GM18511 (cell line): Measurements from ENCODE around the gene DICER1.
"Not testable (repeated sequence)": the region's sequence is repeated elsewhere in the genome, so short reads cannot be mapped to it uniquely, and the experiment has no call there.

ENCODE experiments used
- ATAC-seq: cut with Tn5 transposase; IDR thresholded peaks from one replicate; pipeline ENCODE4 v1.9.1; 2021; ENCODE audit warnings: mild to moderate bottlenecking, moderate library complexity; ENCODE audit not compliant: unreplicated experiment

Gene DICER1

DNA sequence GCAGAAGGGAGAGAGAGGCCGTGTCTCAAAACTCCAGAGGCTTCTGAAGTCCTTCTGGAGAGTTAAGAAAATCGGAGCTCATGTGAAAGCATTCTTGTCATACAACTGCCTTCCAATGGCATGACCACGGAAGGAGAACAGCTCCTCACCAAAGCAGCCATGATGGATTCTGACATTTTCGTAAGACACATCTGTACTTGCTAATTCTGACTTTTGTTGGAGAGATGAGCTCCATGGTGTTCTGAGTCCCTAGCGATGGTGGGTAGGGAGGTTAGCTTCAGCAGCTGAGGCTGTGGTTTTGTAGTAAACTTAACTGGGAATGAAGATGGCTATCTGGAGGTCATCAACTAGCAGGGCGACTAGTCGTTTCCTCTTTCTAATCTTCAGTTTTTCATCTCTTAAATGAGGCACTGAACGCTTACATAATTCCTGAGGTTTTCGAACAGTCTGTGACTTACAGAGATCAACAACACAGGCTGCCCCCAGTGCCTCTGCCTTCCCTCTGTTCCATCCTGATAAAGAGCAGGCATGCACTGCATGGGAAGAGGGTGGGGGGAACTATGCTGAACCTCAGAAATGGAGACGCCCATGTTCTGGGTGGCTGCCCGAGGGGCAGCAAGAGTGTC lies 28.6 kb upstream of the DICER1 start:
- ATAC-seq = no peak

DNA sequence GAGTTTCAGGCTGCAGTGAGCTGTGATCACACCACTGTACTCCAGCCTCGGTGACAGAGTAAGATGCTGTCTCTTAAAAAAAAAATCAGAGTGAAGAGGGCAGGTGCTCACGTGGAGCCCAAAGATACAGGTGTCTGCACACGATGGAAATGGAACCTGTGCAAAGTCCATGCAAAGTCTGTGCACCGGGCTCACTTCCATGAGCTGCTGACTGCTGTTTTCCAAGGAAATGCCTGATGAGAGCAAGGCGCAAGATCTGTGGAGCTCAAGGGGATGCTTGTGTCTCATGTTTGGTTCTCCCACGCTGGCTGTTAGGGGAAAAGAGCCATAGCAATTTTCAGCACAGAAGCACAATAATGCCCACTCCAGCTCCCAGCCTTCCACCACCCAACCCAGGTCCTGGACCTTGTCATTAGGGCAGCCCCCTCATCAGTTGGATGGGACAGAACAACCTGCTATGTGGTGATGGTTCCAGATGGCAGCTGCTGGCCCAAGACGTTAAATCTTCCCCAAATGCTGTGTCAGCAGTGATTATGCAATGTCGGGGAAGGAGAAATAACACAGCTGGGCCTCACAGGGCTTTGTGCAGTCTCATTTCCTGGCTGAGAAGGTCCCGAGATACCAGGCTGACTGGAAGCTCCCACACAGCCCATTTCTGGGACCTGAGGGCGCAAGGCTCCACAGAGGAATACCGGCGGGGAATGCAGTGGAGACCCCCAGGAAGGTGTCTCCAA lies 27.9 kb upstream of the DICER1 start:
- no peak for ATAC-seq

DNA sequence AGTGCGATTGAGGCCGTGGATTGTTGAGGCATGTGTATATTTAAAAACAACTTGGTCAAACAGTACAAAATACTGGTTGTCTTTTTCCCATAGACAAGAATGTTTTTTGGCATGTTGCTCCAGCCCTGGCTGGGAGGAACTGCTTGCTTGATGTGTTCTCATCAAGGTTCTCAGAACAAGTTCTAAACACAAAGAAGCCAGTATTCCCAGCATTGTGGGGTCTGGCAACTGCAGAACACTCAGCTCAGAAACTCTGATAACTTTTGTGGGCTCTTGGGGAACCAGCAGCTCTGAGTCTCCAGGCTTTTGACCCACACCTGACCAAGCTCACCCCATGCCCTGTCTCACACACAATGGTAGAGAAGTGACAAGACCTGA lies 27.1 kb upstream of the DICER1 start:
- ATAC-seq = no peak

DNA sequence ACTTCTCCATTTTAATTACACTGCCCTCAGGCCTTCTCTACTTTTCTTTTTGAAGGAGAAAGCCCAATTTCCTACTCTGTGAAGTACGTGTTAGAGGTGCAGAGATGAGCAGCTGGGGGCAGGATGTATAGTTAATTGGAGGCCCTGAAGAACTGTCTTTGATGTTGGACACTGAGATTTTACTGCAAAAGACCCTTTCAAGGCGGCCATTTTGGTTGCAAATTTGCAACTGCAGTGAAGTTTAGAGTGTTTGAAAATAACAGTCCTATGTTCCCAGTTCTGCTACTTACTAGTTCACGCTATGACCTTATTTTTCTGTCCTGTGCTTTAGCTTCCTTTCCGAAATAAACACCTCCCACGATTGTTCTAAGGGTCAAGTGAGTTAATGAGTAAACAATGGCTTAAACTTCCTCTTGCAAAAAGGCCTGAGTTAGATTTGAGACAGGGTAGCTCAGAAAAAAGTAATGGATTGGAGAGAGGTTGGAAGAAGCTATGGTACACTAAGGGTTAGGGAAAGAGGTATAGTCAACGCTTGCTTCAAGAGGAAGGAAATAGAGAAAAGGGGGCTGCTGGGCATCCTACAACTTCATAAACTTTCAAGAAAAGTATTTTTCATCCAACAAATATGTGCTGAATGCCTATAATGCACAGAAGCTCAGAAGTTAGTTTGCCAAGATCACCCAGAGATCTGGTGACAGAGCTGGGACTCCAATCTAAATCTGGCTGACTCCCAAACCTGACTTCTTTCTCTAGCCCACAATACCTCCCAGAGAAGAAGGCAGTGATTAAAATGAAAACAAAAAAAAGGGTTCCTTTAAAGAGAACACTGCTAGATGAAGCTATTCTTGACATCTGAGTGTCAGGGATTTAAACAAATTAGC lies 26.4 kb upstream of the DICER1 start:
- no peak for ATAC-seq

DNA sequence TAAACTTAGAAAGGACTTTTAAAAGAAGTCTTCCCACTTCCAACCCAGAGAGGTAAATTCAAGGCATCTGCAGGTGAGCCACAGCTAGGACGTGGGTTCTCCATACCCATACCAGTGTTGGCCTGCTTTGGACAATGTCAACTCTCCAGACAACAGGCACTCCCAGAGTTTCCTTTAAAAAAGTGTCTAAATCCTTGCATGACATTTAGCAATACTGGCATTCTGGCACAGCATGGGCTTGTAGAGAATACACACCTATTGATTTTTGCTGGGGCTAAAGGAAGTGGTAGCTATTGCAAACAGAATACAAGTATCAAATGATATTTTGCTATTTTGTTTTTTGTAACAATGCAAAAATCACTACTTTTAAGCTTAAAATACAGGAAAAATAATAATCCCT lies 25.8 kb upstream of the DICER1 start:
- ATAC-seq = no peak

DNA sequence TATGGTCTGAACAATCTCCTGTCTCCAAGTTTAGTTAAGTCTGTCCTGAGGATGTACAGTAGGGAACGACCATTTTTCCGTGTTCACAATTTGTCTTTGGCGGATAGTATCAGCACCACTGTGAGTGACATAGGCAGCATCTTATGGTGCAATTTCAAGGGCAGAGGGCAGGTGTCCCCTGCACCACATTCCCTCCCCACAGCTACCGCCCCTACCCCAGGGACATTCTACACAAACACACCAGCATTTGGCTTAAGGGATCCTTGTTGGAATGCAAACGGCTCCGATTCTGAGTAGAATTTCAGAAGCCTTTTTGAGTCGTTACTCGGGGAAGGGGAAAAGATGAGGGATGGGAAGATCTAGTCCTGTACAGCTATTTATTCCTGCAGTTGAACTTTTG lies 25.1 kb upstream of the DICER1 start:
- ATAC-seq = no peak

DNA sequence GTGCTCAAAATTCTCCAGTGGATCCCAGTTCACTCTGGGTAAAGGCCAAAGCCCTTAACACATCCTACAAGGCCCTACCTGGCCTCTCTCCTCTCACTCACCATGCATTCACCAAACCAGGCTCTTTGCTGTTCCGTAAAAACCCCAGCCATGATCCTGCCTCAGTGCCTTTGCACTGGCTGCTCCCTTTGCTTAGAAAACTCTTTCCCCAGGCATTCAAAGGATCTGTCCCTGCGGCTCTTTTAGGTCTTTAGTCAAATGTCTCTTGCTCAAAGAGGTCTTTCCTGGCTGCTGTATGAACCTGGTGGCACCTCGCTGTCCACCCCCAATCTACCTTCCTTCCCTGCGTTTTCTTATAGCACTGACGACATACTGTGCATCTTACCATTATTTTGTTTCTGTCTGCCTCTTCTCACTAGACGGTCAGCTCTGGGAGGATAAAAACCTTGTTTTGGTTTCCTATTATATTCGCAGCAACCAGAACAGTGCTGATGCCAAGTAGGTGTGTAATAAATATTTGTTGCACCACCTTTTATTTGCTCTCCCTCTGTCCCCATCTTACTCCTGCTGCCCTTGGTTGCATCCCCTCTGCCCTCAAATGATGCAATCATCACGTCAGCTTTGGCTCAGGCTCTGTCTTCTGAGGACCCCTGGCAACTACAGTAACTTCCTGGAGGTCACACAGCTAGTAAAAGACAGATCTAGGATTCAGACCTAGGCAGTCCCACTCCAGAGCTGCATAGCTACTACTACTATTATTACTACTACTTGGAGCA lies 23.8 kb upstream of the DICER1 start:
- ATAC-seq = no peak

DNA sequence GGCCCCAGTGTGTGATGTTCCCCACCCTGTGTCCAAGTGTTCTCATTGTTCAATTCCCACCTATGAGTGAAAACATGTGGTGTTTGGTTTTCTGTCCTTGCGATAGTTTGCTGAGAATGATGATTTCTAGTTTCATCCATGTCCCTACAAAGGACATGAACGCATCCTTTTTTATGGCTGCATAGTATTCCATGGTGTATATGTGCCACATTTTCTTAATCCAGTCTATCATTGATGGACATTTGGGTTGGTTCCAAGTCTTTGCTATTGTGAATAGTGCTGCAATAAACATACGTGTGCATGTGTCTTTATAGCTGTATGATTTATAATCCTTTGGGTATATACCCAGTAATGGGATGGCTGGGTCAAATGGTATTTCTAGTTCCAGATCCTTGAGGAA lies 18.3 kb upstream of the DICER1 start:
- ATAC-seq = not testable (repeated sequence)

DNA sequence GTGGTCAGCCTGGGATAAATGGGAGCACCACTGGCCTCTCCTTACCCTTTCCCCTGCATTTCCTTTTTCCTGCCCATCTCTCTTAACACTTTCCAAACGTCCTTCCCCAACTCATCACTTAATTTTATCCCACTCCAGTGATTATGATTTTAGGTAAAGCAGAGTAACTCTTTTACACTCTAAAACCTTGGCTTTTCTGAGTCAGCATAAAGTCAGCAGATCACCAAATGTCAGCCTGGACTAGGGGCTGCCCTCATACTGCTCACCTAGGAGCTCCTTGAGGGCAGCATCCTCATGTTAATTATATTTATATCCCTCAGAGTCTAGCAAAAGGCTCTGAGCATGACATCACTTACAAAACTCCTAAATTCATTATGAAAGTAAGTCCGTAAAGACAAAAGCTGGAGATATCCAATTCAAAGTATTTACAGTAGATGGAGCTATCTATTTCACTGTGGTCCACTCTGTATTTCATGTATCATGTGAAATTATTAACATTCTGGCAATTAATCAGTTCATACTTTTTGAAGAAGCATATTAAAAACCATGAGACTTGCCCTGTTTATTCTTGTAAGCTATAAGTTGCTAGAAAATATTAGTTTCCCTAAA lies 17.0 kb upstream of the DICER1 start:
- ATAC-seq = no peak

DNA sequence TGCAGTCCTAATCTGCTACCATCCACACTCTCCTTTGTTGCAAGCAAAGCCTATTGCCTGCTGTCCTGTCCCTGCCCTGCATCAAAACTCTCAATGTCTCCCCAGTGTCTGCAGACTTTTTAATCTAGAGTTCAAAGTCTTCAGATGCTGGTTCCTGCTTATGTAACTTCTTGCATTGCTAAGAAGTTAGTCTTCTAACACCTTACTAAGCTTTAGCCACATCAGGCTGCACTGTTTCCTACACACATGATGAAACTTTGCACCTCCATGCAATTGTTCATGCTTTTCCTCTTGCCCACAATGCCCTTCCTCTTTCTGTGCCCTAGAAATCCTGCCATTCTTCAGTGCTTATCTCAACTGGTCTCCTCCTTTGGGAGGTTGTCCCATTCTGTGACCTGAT lies 16.2 kb upstream of the DICER1 start:
- no peak for ATAC-seq

DNA sequence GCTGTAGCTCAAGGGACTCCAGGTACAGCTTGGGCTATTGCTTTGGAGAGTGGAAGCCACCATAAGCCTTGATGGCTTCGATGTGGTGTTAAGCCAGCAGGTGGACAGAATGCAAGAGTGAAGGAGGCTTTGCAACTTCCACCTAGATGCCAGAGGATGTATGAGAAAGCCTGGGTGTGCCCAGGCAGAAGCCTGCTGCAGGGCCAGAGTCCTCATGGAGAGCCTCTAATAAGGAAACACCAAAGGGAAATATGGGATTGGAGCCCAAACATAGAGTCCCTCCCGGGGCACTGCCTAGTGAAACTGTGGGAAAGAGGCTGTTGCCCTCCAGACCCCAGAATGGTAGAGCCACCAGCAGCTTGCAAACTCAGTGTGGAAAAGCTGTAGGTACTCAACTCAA lies 9.8 kb upstream of the DICER1 start:
- no peak for ATAC-seq

DNA sequence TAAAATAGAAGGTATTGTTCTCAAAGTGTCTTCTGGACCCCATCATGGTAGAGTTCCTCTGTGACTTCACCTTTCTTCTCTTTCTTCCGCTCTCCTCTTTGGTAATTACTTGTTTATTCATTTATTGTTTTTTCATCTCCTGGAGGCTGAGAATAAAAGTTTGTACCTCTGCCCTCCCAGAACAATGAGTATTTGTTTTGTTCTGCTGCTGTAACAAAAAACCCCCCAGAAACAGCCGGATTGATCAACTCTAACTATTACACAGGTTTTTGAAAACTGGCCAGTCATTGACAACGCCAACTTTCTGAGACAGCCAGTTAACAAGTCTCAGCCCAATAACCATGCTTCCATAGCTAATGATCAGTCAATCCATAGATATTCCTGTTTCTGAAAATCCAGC lies 8.2 kb upstream of the DICER1 start:
- ATAC-seq = no peak

DNA sequence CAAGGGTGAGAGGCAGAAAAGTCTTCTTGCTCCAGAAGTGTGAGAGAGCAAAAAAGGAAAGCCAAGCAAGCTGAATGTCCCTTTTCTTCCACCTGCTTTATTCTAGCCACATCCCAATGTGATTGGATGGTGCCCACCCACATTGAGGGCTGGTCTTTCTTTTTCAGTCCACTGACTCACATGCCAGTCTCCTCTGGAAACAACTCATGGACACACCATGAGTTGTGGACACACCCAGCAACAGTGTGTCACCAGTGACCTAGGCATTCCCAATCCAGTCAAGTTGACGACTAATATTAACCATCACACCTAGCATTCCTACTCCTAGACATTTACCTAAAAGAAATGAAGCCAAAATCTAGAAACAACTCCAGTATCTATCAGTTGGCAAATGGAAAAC lies 7.2 kb upstream of the DICER1 start:
- ATAC-seq = no peak

DNA sequence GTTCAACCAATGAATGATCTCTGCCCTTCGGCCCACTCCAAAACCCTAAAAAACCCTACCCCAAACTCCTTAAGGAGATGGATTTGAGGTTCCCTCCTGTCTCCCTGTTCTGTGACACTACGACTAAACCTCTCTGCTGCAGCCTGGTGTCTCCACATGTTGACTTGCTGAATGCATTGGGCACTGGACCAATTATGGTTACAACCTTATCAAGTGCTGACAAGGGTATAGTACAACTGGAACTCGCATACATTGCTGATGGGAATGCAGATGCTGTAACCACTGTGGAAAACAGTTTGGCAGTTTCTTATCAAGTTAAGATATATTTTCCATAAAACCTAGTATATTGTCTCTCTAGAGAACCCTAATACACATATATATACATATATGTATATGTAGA lies 6.3 kb upstream of the DICER1 start:
- no peak for ATAC-seq

DNA sequence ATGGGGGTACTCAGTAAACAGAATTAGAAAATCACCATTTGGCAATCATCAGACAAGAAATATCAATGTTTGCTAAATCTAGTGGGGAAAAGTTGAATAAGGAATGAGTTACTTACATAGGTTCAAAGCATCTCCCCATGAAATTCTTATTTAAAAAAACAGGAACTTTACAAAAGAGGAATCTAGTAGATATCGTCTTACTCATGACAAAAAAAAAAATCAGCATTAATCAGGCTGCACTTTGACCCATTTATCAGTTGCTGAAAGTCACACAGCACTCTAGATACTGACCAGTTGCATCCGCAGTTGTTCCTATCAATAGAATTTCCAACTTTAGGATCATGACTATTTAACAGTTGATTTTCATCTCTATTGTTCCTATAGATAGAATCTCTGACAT lies 5.8 kb upstream of the DICER1 start:
- no peak for ATAC-seq

DNA sequence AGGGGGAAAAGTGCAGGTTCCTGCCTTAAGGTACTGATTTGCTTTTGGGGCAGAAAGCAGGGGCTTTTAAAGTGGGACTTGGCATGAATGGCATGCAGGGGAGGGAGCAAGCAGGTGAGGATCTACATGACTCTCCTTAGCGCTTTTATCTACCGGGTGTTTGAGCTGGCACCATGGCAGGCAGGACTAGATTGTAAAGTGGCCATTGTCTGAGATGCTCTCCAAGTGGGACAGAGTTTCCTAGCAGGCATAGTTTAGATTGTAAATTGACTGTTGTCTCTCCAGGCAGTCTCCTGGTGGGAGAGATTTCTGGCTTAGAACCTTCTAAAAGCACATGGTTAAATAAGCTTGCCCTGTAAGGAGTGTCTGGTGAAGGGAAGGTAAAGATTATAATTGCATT lies 5.3 kb upstream of the DICER1 start:
- no peak for ATAC-seq

DNA sequence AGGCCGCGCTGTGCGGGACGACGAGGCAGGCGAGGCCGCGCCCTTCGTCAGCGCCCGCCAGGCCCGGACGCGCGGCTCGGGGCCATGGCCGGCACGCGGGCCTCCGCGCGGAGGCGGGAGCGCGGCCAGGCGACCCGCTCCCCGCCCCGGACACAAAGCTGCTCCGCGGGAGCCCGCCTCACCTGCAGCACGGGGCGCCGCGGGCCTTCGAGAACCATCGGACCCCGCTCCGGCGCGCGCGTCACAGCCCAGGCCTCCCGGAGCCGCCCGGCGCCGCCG lies 342 bp downstream of the DICER1 start:
- ATAC-seq = peak; percentile 43

DNA sequence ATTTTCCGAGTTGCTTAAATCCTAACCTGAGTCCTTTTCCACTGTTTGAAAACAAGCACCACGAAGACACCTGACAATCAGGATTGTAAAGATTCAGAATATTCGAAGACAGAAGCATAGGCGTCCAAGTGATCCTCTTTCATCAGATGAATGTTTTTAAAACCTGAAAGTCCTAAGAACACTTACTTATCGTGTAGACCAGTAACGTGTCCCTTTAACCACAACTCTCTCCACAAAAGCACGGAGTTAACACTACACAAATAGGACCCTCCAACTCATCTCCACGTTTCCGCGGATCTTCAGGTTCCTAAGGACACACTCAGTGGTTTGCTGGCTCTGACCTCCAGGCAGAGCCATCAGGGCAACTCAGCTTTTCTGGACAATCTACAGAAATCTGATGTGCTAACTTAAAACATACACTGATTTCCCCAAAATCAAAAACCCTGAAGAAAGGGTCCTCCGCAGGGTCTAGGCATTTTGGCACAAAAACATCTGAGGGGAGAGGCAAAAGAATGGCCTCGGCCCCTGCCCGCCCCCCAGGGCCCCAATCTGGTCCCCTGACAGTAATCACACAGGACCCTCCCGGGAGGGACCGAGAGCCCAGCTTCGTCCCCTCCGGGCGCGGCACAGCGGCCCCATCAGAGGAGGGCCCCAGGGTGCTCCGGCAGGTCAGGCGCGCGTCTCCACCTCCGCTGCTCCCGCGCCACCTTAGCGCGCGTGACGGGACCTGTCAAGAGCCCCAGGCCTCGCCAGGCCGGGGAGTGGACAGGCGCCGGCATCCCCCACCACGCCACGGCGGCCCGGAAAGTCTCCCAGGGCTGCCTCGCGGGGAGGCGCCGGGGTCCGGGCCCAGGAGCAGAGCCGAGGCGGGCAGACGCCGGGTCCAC lies 925 bp downstream of the DICER1 start:
- ATAC-seq = peak; percentile 35

DNA sequence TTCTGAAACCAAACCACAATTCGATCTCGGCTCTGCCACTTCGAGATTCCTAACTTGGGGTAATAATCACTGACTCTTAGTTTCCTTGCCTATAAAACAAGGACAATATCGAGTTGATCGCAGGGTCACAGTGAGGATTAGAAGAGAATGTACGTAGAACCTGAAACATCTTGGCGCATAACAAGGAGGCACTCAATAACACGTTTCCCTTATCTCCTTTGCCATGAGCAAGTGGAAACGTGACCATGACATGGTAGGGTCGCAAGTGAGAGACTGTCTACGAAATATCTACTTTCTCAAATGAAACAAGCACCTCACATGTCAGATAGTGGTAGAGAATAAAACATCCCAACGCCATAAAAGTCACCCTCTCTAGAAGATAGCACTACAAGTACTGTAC lies 2.3 kb downstream of the DICER1 start:
- no peak for ATAC-seq

DNA sequence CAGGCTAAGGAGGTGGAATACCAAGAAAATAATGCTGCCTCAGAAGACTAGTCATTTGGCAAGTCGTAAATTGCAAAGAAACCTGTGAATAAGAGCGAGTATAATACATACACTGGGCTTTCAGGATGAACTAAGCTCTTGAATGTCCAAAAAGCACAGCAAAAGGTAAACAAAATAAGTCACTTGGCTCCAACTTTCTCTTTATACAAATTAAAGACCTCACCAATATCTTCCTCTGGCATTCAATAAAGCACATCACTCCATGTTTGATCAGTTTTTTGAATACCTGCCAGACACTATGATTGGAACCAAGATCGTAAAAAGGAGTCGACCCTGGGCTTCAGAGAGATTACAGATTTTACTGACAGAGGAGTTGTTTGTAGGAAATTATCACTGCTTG lies 3.5 kb downstream of the DICER1 start:
- no peak for ATAC-seq
